Stimulated activated CD4-positive, alpha-beta T cell treated with anti-CD3 and anti-CD28 coated beads, Interleukin-4, amount 100 ng/mL, for 48 hours (primary cell): ENCODE results near the gene PDPK1.
"Not testable (repeated sequence)": the region's sequence is repeated elsewhere in the genome, so short reads cannot be mapped to it uniquely, and the experiment has no call there.

Source experiments
- DNase-seq, 2 donors: peaks; one replicate each; pipeline ENCODE4 v3.0.0-alpha.2; 2020; ENCODE audit warnings: low read depth in 2 of 2

The PDPK1 gene

DNA sequence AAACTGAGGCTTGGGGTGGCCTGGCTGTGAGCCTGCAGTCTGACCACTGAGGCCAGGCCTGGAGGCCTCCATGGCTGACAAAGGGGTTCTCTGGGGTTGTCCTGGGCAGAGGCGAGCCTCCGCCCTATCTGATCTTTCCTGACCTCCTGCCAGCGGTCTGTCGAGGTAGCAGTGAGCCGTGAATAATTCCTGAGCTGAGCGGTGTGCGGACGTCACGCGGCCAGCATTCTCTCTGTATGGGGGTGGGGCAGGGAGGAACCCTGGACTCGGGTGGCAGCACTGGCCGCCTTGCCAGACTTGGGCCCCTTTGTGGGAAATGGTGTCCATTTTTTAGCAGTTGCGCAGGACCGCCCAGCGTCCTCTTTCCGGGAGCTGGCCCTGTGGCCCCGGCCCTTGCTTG lies 74.1 kb downstream of the PDPK1 start:
- DNase-seq: not testable (repeated sequence)

- DNase-seq: not testable (repeated sequence)
These were observed 75.4 kb downstream of the PDPK1 start for GRCh38 chr16:2613251-2613650.

- no peak for DNase-seq
These were observed 77.0 kb downstream of the PDPK1 start for GRCh38 chr16:2614761-2615191.

DNA sequence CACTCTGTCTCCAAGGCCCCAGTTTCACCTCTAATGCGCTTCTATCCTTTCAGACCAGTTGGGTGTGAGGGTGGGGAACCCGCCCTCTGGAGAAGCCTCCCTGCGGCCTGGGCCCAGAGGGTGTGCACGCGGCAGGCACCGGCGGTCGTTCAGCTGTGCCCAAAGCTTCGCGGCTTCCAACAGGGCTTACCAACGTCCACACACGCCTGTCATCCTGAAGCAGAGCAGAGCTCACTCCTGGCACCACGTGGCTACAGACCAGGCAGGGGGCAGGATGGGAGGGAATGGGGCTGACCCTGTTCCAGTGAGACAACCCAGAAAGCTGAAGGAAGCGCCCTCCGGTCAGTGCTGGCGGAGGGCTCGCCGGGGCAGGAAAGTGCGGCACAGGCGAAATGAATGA lies 81.1 kb downstream of the PDPK1 start:
- DNase-seq: not testable (repeated sequence)

- peak in 1 of 2 donors; percentile 7 for DNase-seq
These were observed 81.8 kb downstream of the PDPK1 start for GRCh38 chr16:2619628-2620027.

GRCh38 chr16:2620870-2621269 lies 83.0 kb downstream of the PDPK1 start:
- DNase-seq: not testable (repeated sequence)

DNA sequence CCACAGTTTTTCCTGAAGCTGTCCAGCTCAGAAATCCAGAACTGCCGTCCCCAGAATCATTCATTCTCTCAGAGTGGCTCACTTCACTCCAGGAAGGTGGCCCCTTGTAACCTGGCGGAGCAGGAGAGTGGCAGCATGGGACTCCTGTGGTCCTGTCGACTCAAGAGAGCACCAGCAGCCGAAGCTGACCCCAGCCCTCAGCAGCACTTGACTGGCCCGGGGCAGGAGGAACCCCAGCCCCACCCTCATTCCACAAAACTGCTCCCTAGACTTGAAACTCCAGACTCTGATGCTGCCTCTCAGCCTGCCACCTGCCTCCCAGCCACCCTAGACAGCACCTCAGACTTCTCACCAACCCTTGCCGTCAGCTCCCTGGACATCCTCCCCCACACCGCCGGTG lies 83.6 kb downstream of the PDPK1 start:
- DNase-seq: not testable (repeated sequence)

DNA sequence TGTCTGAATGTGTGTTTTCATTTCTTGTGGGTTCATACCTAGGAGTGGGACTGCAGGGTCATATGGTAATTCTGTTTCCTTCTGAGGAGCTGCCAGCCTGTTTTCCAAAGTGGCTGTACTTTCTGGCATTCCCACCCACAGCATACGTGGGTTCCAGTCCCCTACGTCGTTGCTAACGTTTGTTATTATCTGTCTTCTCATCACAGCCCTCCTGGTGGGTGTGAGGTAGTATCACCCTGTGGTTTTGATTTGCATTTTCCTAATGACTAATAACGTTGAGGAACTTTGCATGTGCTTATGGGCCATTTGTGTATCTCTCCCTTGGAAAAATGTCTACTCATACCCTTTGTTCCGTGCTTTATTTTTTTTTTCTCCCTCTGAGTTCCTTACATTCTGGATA lies 89.3 kb downstream of the PDPK1 start:
- DNase-seq: not testable (repeated sequence)

DNA sequence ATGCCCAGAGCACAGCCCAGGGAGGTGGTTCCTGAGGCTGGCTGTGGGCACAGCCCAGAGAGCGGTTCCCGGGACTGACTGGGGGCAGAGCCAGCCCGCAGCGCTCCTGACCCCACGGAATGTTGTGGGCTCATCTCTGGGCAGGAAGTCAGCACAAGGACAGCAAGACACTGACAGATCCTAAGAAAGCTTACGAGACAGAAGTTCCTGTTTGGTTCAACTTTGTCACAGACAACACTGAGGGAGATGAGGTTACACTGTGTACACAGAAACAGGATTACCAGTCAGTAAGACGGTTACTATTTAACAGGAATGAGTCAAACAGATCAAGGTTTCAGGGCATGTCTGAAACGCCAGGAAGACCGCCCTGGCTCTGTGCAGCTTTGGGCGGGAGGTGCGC lies 93.4 kb downstream of the PDPK1 start:
- DNase-seq: not testable (repeated sequence)

GRCh38 chr16:2632291-2632690 lies 94.5 kb downstream of the PDPK1 start:
- DNase-seq: not testable (repeated sequence)

- peak; percentile 31 to 53 for DNase-seq
These were observed 101.4 kb downstream of the PDPK1 start for GRCh38 chr16:2639071-2639721.

GRCh38 chr16:2639722-2640072 lies 101.9 kb downstream of the PDPK1 start:
- not testable (repeated sequence) for DNase-seq

DNA sequence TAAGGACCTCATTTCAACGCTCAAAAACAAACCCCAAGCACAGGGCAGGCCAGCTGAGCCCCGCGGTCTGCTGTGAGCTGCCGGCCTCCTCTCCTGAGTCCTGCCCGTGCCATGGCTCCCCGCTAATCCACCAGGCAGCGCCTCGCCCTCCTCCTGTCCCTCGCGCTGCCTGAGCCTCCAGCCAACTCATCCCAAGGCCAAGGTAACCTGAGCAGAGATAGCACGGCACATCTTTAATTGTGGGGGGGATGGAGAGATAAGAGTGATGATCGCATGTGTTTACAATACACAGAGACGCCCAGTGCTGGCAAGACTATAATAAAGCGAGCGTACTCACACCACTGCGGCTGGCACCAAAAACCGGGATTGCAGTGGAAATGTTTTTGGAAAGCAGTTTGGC lies 104.7 kb downstream of the PDPK1 start:
- DNase-seq: not testable (repeated sequence)

GRCh38 chr16:2644754-2645453 lies 107.1 kb downstream of the PDPK1 start:
- DNase-seq: not testable (repeated sequence)

DNA sequence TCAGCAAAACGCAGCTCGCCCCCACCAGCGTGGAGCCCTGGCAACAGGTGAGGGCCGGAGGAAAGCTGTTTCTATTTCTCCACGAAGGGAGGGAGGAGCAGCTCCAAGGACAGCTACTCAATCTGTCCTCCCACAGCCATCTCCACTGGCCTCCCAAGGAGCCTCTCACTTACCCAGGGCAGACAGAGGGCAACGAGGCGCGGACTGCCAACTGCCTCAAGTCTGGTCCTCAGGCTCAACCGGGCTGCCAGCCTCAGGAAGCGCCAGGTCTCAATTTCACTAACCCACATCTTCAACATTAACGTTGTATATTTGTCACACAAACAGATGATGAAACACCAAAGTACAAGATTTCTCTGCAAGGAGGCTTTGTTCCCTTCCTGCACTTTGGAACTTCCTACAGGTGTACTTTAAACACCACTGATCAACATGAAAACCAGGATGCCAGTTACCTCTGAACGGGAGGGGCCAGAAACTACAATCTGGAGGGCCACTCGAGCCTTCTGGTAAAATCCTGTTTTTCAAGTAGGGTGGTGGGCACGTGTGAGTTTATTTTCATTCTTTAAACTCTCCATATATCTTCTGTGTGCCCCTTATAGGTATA lies 113.5 kb downstream of the PDPK1 start:
- not testable (repeated sequence) for DNase-seq
